Parathyroid adenoma (tissue), 2 donors: ENCODE data around the gene SIRPB1.

ENCODE experiments used
- H2AFZ ChIP-seq: fragments of 300-600 bp; sonication (generic); one replicate; pipeline ENCODE4 v1.7.0; 2017; ENCODE audit warnings: antibody characterized with exemption, mild to moderate bottlenecking
- H3K27ac ChIP-seq: fragments of 300-600 bp; sonication (generic); one replicate; pipeline ENCODE4 v1.7.0; 2017
- H3K27me3 ChIP-seq: fragments of 300-600 bp; sonication (generic); one replicate; pipeline ENCODE4 v1.7.0; 2017; ENCODE audit warnings: low read length; ENCODE audit not compliant: control insufficient read depth, insufficient read depth
- H3K36me3 ChIP-seq: fragments of 300-600 bp; sonication (generic); one replicate; pipeline ENCODE4 v1.7.0; 2017; ENCODE audit warnings: low read length; ENCODE audit not compliant: control insufficient read depth, insufficient read depth
- H3K4me1 ChIP-seq: fragments of 300-600 bp; sonication (generic); one replicate; pipeline ENCODE4 v1.7.0; 2017; ENCODE audit warnings: control low read depth
- H3K4me2 ChIP-seq: fragments of 300-600 bp; sonication (generic); one replicate; pipeline ENCODE4 v1.7.0; 2017; ENCODE audit warnings: low read length
- H3K4me3 ChIP-seq: fragments of 300-600 bp; sonication (generic); one replicate; pipeline ENCODE4 v1.7.0; 2017; ENCODE audit warnings: low read depth, low read length
- H3K79me2 ChIP-seq: fragments of 300-600 bp; sonication (generic); one replicate; pipeline ENCODE4 v1.7.0; 2017; ENCODE audit warnings: control low read depth
- H3K9ac ChIP-seq: fragments of 300-600 bp; sonication (generic); one replicate; pipeline ENCODE4 v1.7.0; 2017; ENCODE audit warnings: mild to moderate bottlenecking
- H3K9me3 ChIP-seq: fragments of 300-600 bp; sonication (generic); one replicate; pipeline ENCODE4 v1.7.0; 2017; ENCODE audit warnings: low read length; ENCODE audit not compliant: control insufficient read depth
- CTCF ChIP-seq: fragments of 300-600 bp; sonication (generic); IDR thresholded peaks from one replicate; pipeline ENCODE4 v1.7.0; 2017; ENCODE audit warnings: antibody characterized with exemption, mild to moderate bottlenecking
- donor health status: primary hyperparathyroidism.

SIRPB1 gene

GRCh38 chr20:1632178-1632577 is 12.4 kb upstream of the SIRPB1 start:
- Histone ChIP-seq H3K4me3 (no peak overlapping the region), H2AFZ (no peak overlapping the region)
- no peak for TF ChIP-seq CTCF

GRCh38 chr20:1631309-1632151 is 11.7 kb upstream of the SIRPB1 start:
- H3K36me3 ChIP-seq = no peaks in the 10 kb centered on the region
- no peak overlapping the region for H3K4me3 ChIP-seq
- no peaks in the 10 kb centered on the region for H3K9me3 ChIP-seq
- H3K9ac ChIP-seq = no peak overlapping the region
- H2AFZ ChIP-seq = no peak overlapping the region
- H3K4me2 ChIP-seq = no peak overlapping the region
- TF ChIP-seq CTCF = no peak
- no peak overlapping the region for H3K27ac ChIP-seq
- no peaks in the 10 kb centered on the region for H3K79me2 ChIP-seq
- H3K4me1 ChIP-seq = no peaks in the 10 kb centered on the region
- no peaks in the 10 kb centered on the region for H3K27me3 ChIP-seq

More at GRCh38 chr20:1632178-1632577, 12.4 kb upstream of the SIRPB1 start:
- H3K4me1 ChIP-seq = no peaks in the 10 kb centered on the region
- no peak overlapping the region for H3K4me2 ChIP-seq
- H3K9ac ChIP-seq = no peak overlapping the region
- no peaks in the 10 kb centered on the region for H3K79me2 ChIP-seq
- H3K27ac ChIP-seq = no peak overlapping the region
- H3K36me3 ChIP-seq = no peaks in the 10 kb centered on the region
- H3K9me3 ChIP-seq = no peaks in the 10 kb centered on the region
- no peaks in the 10 kb centered on the region for H3K27me3 ChIP-seq

- Histone ChIP-seq H3K36me3 (no peaks in the 10 kb centered on the region), H3K27me3 (no peaks in the 10 kb centered on the region), H3K4me1 (no peaks in the 10 kb centered on the region), H3K9ac (no peak overlapping the region), H3K9me3 (no peaks in the 10 kb centered on the region), H3K79me2 (no peaks in the 10 kb centered on the region), H3K4me3 (no peak overlapping the region), H3K27ac (no peak overlapping the region), H2AFZ (no peak overlapping the region), H3K4me2 (no peak overlapping the region)
- TF ChIP-seq CTCF = no peak
These were observed 10.4 kb upstream of the SIRPB1 start for GRCh38 chr20:1630186-1630585.

- no peaks in the 10 kb centered on the region for H3K79me2 ChIP-seq
- H3K9ac ChIP-seq = no peak overlapping the region
- no peaks in the 10 kb centered on the region for H3K9me3 ChIP-seq
- H3K4me3 ChIP-seq = no peak overlapping the region
- no peaks in the 10 kb centered on the region for H3K36me3 ChIP-seq
- H2AFZ ChIP-seq = no peak overlapping the region
- TF ChIP-seq CTCF = no peak
- H3K27me3 ChIP-seq = no peaks in the 10 kb centered on the region
- H3K4me1 ChIP-seq = no peaks in the 10 kb centered on the region
- H3K4me2 ChIP-seq = no peak overlapping the region
- H3K27ac ChIP-seq = no peak overlapping the region
These were observed 9.5 kb upstream of the SIRPB1 start for GRCh38 chr20:1629321-1629720.

GRCh38 chr20:1628621-1629020 is 8.8 kb upstream of the SIRPB1 start:
- Histone ChIP-seq H3K27ac (no peak overlapping the region), H2AFZ (no peak overlapping the region), H3K27me3 (no peaks in the 10 kb centered on the region), H3K36me3 (no peaks in the 10 kb centered on the region), H3K4me2 (no peak overlapping the region), H3K4me3 (no peak overlapping the region), H3K9ac (no peak overlapping the region), H3K4me1 (no peaks in the 10 kb centered on the region), H3K79me2 (no peaks in the 10 kb centered on the region), H3K9me3 (no peaks in the 10 kb centered on the region)
- no peak for TF ChIP-seq CTCF
